ENCODE measurements around the gene TRPM6. TPM values are rescaled to one million over a fixed set of nuclear protein-coding genes. Genes with fewer than 3 reads are reported as not detected.

The TRPM6 gene
- total RNA-seq, 4 donors from 2014 or later, result 0.30 to 2.9 (median 0.97) TPM

- Histone ChIP-seq H3K9me3 (no peaks in the 10 kb centered on the region), H3K4me1 (peaks cover 0 to 4% (median 0%) of the 10 kb centered on the region in 4 donors), H3K27me3 (no peaks in the 10 kb centered on the region), H3K36me3 (no peaks in the 10 kb centered on the region), H3K27ac (no peak overlapping the region), H3K4me3 (no peak overlapping the region)
- DNase-seq (ENCODE audit: low spot score in 2 of 2), result no peak
- WGBS, 2 donors, result 76 to 77% methylated on average over 7 of the region's 7 CpGs
- TF ChIP-seq EP300 (IDR thresholded peaks at IDR 0.05), result no peak
- no peak for TF ChIP-seq POLR2A (IDR thresholded peaks at IDR 0.05)
- no peak for TF ChIP-seq CTCF (IDR thresholded peaks at IDR 0.05)
Observed at GRCh38 chr9:74771262-74771585, 116.5 kb downstream of the TRPM6 start.

GRCh38 chr9:74770508-74771261, 117.0 kb downstream of the TRPM6 start:
- H3K4me1 ChIP-seq, result peaks cover 0 to 4% (median 0%) of the 10 kb centered on the region in 4 donors
- H3K9me3 ChIP-seq, result no peaks in the 10 kb centered on the region
- TF ChIP-seq CTCF (IDR thresholded peaks at IDR 0.05), result peak in 1 of 5 experiments; percentile 42
- no peak for TF ChIP-seq POLR2A (IDR thresholded peaks at IDR 0.05)
- H3K27me3 ChIP-seq, result no peaks in the 10 kb centered on the region
- H3K4me3 ChIP-seq, result no peak overlapping the region
- DNase-seq (ENCODE audit: low spot score in 2 of 2), result no peak
- 65 to 70% methylated on average over 22 of the region's 22 CpGs for WGBS, 2 donors
- H3K27ac ChIP-seq, result no peak overlapping the region
- no peaks in the 10 kb centered on the region for H3K36me3 ChIP-seq

- H3K4me1 ChIP-seq, result no peaks in the 10 kb centered on the region
- no peak for TF ChIP-seq POLR2A (IDR thresholded peaks at IDR 0.05)
- no peak for TF ChIP-seq EP300 (IDR thresholded peaks at IDR 0.05)
- no peak for TF ChIP-seq CTCF (IDR thresholded peaks at IDR 0.05)
- H3K4me3 ChIP-seq, result no peak overlapping the region
- DNase-seq (ENCODE audit: low spot score in 2 of 2), result no peak
- 60 to 76% methylated on average over 3 of the region's 3 CpGs for WGBS, 2 donors
- no peaks in the 10 kb centered on the region for H3K9me3 ChIP-seq
- no peaks in the 10 kb centered on the region for H3K36me3 ChIP-seq
- H3K27ac ChIP-seq, result no peak overlapping the region
- no peaks in the 10 kb centered on the region for H3K27me3 ChIP-seq
Observed at GRCh38 chr9:74765481-74765971, 122.2 kb downstream of the TRPM6 start.

- no peaks in the 10 kb centered on the region for H3K27me3 ChIP-seq
- H3K9me3 ChIP-seq, result no peaks in the 10 kb centered on the region
- H3K4me3 ChIP-seq, result no peak overlapping the region
- TF ChIP-seq CTCF (IDR thresholded peaks at IDR 0.05), result no peak
- no peak for TF ChIP-seq EP300 (IDR thresholded peaks at IDR 0.05)
- TF ChIP-seq POLR2A (IDR thresholded peaks at IDR 0.05), result no peak
- WGBS, 2 donors, result 97 to 100% methylated on average over 1 of the region's 1 CpG
- DNase-seq (ENCODE audit: low spot score in 2 of 2), result no peak
- no peaks in the 10 kb centered on the region for H3K36me3 ChIP-seq
- H3K27ac ChIP-seq, result no peak overlapping the region
- no peaks in the 10 kb centered on the region for H3K4me1 ChIP-seq
Observed at GRCh38 chr9:74762950-74763349, 124.8 kb downstream of the TRPM6 start.

- Histone ChIP-seq H3K4me1 (no peaks in the 10 kb centered on the region), H3K36me3 (no peaks in the 10 kb centered on the region)
Observed at GRCh38 chr9:74760031-74760700, 127.6 kb downstream of the TRPM6 start.

More at GRCh38 chr9:74760031-74760700, 127.6 kb downstream of the TRPM6 start:
- 88 to 95% methylated on average over 3 of the region's 3 CpGs for WGBS, 2 donors
- no peaks in the 10 kb centered on the region for H3K27me3 ChIP-seq
- TF ChIP-seq CTCF (IDR thresholded peaks at IDR 0.05) (no peak), POLR2A (IDR thresholded peaks at IDR 0.05) (no peak), EP300 (IDR thresholded peaks at IDR 0.05) (no peak)
- no peaks in the 10 kb centered on the region for H3K9me3 ChIP-seq
- no peak for DNase-seq (ENCODE audit: low spot score in 2 of 2)
- H3K4me3 ChIP-seq, result no peak overlapping the region
- H3K27ac ChIP-seq, result no peak overlapping the region
